SIG-M5 (cell line): ENCODE data around the gene SBDS.

Experiments
- DNase-seq: peaks from one replicate; lab custom pipeline; 2025; lab: John Stamatoyannopoulos, UW

Gene SBDS

DNA sequence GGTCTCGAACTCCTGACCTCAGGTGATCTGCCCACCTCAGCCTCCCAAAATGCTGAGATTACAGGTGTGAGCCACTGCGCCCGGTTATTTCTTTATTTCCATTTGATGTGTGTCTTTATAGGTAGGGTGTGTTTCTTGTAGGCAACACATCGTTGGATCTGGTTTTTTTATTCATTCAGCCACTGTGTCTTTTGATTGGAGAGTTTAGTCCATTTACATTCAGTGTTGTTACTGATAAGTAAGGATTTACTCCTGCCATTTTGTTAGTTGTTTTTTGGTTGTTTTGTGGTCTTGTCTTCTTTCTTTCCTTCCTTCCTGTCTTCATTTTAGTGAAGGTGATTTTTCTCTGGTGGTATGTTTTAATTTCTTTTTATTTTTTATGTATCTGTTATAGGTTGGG is 57.4 kb downstream of the SBDS start:
- DNase-seq: no peak
